ENCODE measurements around the gene IGFBP5. TPM values are rescaled to one million over a fixed set of nuclear protein-coding genes. Genes with fewer than 3 reads are reported as not detected.

Gene IGFBP5
- total RNA-seq, 2 experiments from 2014 or later = not detected

GRCh38 chr2:216731465-216731864, 36.1 kb upstream of the IGFBP5 start:
- Histone ChIP-seq H3K4me2 (ENCODE audit: low read length) (no peak overlapping the region), H3K79me2 (ENCODE audit: insufficient read depth, low read depth, low read length) (no peaks in the 10 kb centered on the region), H4K20me1 (ENCODE audit: insufficient read depth, low read length) (no peaks in the 10 kb centered on the region), H3K27ac (ENCODE audit: low read depth, low read length, poor library complexity, severe bottlenecking) (no peak overlapping the region), H3K9me2 (ENCODE audit: insufficient read depth, low read length) (no peaks in the 10 kb centered on the region), H3K4me1 (ENCODE audit: insufficient read depth, low read length, poor library complexity, severe bottlenecking) (no peaks in the 10 kb centered on the region), H3K4me3 (ENCODE audit: low read depth, low read length, poor library complexity, severe bottlenecking) (no peak overlapping the region), H3K9me3 (ENCODE audit: low read length) (no peaks in the 10 kb centered on the region), H2AFZ (ENCODE audit: low read length) (no peak overlapping the region), H3K36me3 (ENCODE audit: insufficient read depth, low read length) (no peaks in the 10 kb centered on the region)
- ChIA-PET CTCF (ENCODE audit: unreplicated experiment) (no interaction called here), POLR2A (no interaction called here)
- BruUV-seq (replicated peaks) = no TSS peak
- no peak for DNase-seq (ENCODE audit: low spot score)
- intact Hi-C loops (cut with micrococcal nuclease; ENCODE audit: unreplicated experiment) = no loop called here
- TF ChIP-seq EZH2phosphoT487 (IDR thresholded peaks at IDR 0.05; ENCODE audit: borderline replicate concordance, low read depth, low read length) = no peak
- no peak for TF ChIP-seq CTCF (conservative IDR thresholded peaks at IDR 0.05; ENCODE audit: low read length)

GRCh38 chr2:216730871-216731270, 35.5 kb upstream of the IGFBP5 start:
- H3K4me3 ChIP-seq (ENCODE audit: low read depth, low read length, poor library complexity, severe bottlenecking) = no peak overlapping the region
- DNase-seq (ENCODE audit: low spot score) = no peak
- BruUV-seq (replicated peaks) = no TSS peak
- H3K9me3 ChIP-seq (ENCODE audit: low read length) = no peaks in the 10 kb centered on the region
- no peak overlapping the region for H2AFZ ChIP-seq (ENCODE audit: low read length)
- no peaks in the 10 kb centered on the region for H3K79me2 ChIP-seq (ENCODE audit: insufficient read depth, low read depth, low read length)
- TF ChIP-seq EZH2phosphoT487 (IDR thresholded peaks at IDR 0.05; ENCODE audit: borderline replicate concordance, low read depth, low read length) (no peak), CTCF (conservative IDR thresholded peaks at IDR 0.05; ENCODE audit: low read length) (no peak)
- POLR2A ChIA-PET = no interaction called here
- H3K4me2 ChIP-seq (ENCODE audit: low read length) = no peak overlapping the region
- no peak overlapping the region for H3K27ac ChIP-seq (ENCODE audit: low read depth, low read length, poor library complexity, severe bottlenecking)
- no peaks in the 10 kb centered on the region for H4K20me1 ChIP-seq (ENCODE audit: insufficient read depth, low read length)
- H3K4me1 ChIP-seq (ENCODE audit: insufficient read depth, low read length, poor library complexity, severe bottlenecking) = no peaks in the 10 kb centered on the region
- intact Hi-C loops (cut with micrococcal nuclease; ENCODE audit: unreplicated experiment) = no loop called here
- H3K9me2 ChIP-seq (ENCODE audit: insufficient read depth, low read length) = no peaks in the 10 kb centered on the region
- CTCF ChIA-PET (ENCODE audit: unreplicated experiment) = no interaction called here
- H3K36me3 ChIP-seq (ENCODE audit: insufficient read depth, low read length) = no peaks in the 10 kb centered on the region

- Histone ChIP-seq H2AFZ (ENCODE audit: low read length) (no peak overlapping the region), H3K79me2 (ENCODE audit: insufficient read depth, low read depth, low read length) (no peaks in the 10 kb centered on the region), H3K4me2 (ENCODE audit: low read length) (no peak overlapping the region), H4K20me1 (ENCODE audit: insufficient read depth, low read length) (no peaks in the 10 kb centered on the region), H3K4me1 (ENCODE audit: insufficient read depth, low read length, poor library complexity, severe bottlenecking) (no peaks in the 10 kb centered on the region), H3K9me3 (ENCODE audit: low read length) (no peaks in the 10 kb centered on the region), H3K9me2 (ENCODE audit: insufficient read depth, low read length) (no peaks in the 10 kb centered on the region), H3K4me3 (ENCODE audit: low read depth, low read length, poor library complexity, severe bottlenecking) (no peak overlapping the region), H3K27ac (ENCODE audit: low read depth, low read length, poor library complexity, severe bottlenecking) (no peak overlapping the region), H3K36me3 (ENCODE audit: insufficient read depth, low read length) (no peaks in the 10 kb centered on the region)
- no peak for DNase-seq (ENCODE audit: low spot score)
- BruUV-seq (replicated peaks) = no TSS peak
- intact Hi-C loops (cut with micrococcal nuclease; ENCODE audit: unreplicated experiment) = no loop called here
- CTCF ChIA-PET (ENCODE audit: unreplicated experiment) = no interaction called here
- TF ChIP-seq EZH2phosphoT487 (IDR thresholded peaks at IDR 0.05; ENCODE audit: borderline replicate concordance, low read depth, low read length) (no peak), CTCF (conservative IDR thresholded peaks at IDR 0.05; ENCODE audit: low read length) (no peak)
- POLR2A ChIA-PET = no interaction called here
Observed at GRCh38 chr2:216727346-216728122, 32.2 kb upstream of the IGFBP5 start.
